ENCODE measurements around the gene BTNL2. TPM values are rescaled to one million over a fixed set of nuclear protein-coding genes. Genes with fewer than 3 reads are reported as not detected.

The BTNL2 gene
- total RNA-seq, 5 donors from 2014 or later (not counting 1 experiment from before 2014, with no cell fraction given), result not detected

- Mint-ChIP-seq H3K4me3 (no peak overlapping the region), H3K9me3 (no peaks in the 10 kb centered on the region), H3K36me3 (no peaks in the 10 kb centered on the region), H3K27me3 (peaks cover 0 to 1% of the 10 kb centered on the region in 2 donors), H3K27ac (no peak overlapping the region), H3K4me1 (no peaks in the 10 kb centered on the region)
- no peaks in the 10 kb centered on the region for H3K9me3 ChIP-seq
- no peaks in the 10 kb centered on the region for H3K36me3 ChIP-seq (ENCODE audit: control insufficient read depth in 2 of 2, extremely low read depth in 1 of 2, insufficient read depth in 1 of 2, low read length in 1 of 2)
- CTCF ChIA-PET, result interaction anchor here (0.9 to 2.2 kb wide), 7 partner anchors 17 to 436 kb away, joined by 3 to 9 read pairs (median 3); no protein-coding TSS in a partner anchor
- peaks cover 0 to 8% of the 10 kb centered on the region in 2 experiments for H3K27me3 ChIP-seq (replicated peaks in 1 of 2; ENCODE audit: control insufficient read depth in 2 of 2, extremely low read depth in 1 of 2, insufficient read depth in 2 of 2, low read length in 1 of 2)
- ATAC-seq (replicated peaks in 1 of 4) (peak in 1 of 4 experiments; percentile 43), DNase-seq (peak in 1 of 35 experiments; percentile 62)
- H3K4me3 ChIP-seq (ENCODE audit: control insufficient read depth in 1 of 2, extremely low read depth in 1 of 2, low read length in 1 of 2), result no peak overlapping the region
- H3K27ac ChIP-seq (ENCODE audit: low read length), result no peak overlapping the region
- no CpG with 5 or more reads among the region's 1 CpG for WGBS (ENCODE audit: insufficient coverage)
- POLR2A ChIA-PET, result no interaction called here
- no peaks in the 10 kb centered on the region for H3K4me1 ChIP-seq (ENCODE audit: control insufficient read depth in 1 of 2, extremely low read depth in 1 of 2, insufficient read depth in 2 of 2, low read length in 2 of 2)
Measured at GRCh38 chr6:32432050-32432450, 25.1 kb upstream of the BTNL2 start.

GRCh38 chr6:32431142-32431541 is 24.2 kb upstream of the BTNL2 start:
- no peak overlapping the region for H3K27ac ChIP-seq (ENCODE audit: low read length)
- WGBS (ENCODE audit: insufficient coverage), result 40% methylated on average over 1 of the region's 3 CpGs
- Mint-ChIP-seq H3K9me3 (no peaks in the 10 kb centered on the region), H3K27me3 (peaks cover 0 to 1% of the 10 kb centered on the region in 2 donors), H3K36me3 (no peaks in the 10 kb centered on the region), H3K4me1 (no peaks in the 10 kb centered on the region), H3K4me3 (no peak overlapping the region), H3K27ac (no peak overlapping the region)
- no peak for ATAC-seq (replicated peaks in 1 of 4)
- DNase-seq, result no peak
- H3K36me3 ChIP-seq (ENCODE audit: control insufficient read depth in 2 of 2, extremely low read depth in 1 of 2, insufficient read depth in 1 of 2, low read length in 1 of 2), result no peaks in the 10 kb centered on the region
- no peaks in the 10 kb centered on the region for H3K9me3 ChIP-seq
- no peak overlapping the region for H3K4me3 ChIP-seq (ENCODE audit: control insufficient read depth in 1 of 2, extremely low read depth in 1 of 2, low read length in 1 of 2)
- CTCF ChIA-PET, result interaction anchor here (0.6 to 2.2 kb wide), 5 partner anchors 18 to 271 kb away, joined by 3 to 7 read pairs (median 3); no protein-coding TSS in a partner anchor
- H3K4me1 ChIP-seq (ENCODE audit: control insufficient read depth in 1 of 2, extremely low read depth in 1 of 2, insufficient read depth in 2 of 2, low read length in 2 of 2), result no peaks in the 10 kb centered on the region
- POLR2A ChIA-PET, result no interaction called here
- peaks cover 0 to 8% of the 10 kb centered on the region in 2 experiments for H3K27me3 ChIP-seq (replicated peaks in 1 of 2; ENCODE audit: control insufficient read depth in 2 of 2, extremely low read depth in 1 of 2, insufficient read depth in 2 of 2, low read length in 1 of 2)

- H3K27ac Mint-ChIP-seq, result no peak overlapping the region
- ATAC-seq (replicated peaks in 1 of 4), result no peak
- peaks cover 0 to 8% of the 10 kb centered on the region in 2 experiments for H3K27me3 ChIP-seq (replicated peaks in 1 of 2; ENCODE audit: control insufficient read depth in 2 of 2, extremely low read depth in 1 of 2, insufficient read depth in 2 of 2, low read length in 1 of 2)
- H3K9me3 Mint-ChIP-seq, result no peaks in the 10 kb centered on the region
- 50% methylated on average over 2 of the region's 3 CpGs for WGBS (ENCODE audit: insufficient coverage)
- CTCF ChIA-PET, result interaction anchor here in 1 of 2 donors (2.2 kb wide), 1 partner anchor 262 kb away, joined by 7 read pairs; no protein-coding TSS in a partner anchor
- no peaks in the 10 kb centered on the region for H3K4me1 ChIP-seq (ENCODE audit: control insufficient read depth in 1 of 2, extremely low read depth in 1 of 2, insufficient read depth in 2 of 2, low read length in 2 of 2)
- no peak overlapping the region for H3K4me3 Mint-ChIP-seq
- POLR2A ChIA-PET, result no interaction called here
- H3K9me3 ChIP-seq, result no peaks in the 10 kb centered on the region
- H3K27ac ChIP-seq (ENCODE audit: low read length), result no peak overlapping the region
- no peak for DNase-seq
- no peaks in the 10 kb centered on the region for H3K36me3 ChIP-seq (ENCODE audit: control insufficient read depth in 2 of 2, extremely low read depth in 1 of 2, insufficient read depth in 1 of 2, low read length in 1 of 2)
- H3K4me3 ChIP-seq (ENCODE audit: control insufficient read depth in 1 of 2, extremely low read depth in 1 of 2, low read length in 1 of 2), result no peak overlapping the region
- H3K27me3 Mint-ChIP-seq, result peaks cover 0 to 1% of the 10 kb centered on the region in 2 donors
- H3K4me1 Mint-ChIP-seq, result no peaks in the 10 kb centered on the region
- no peaks in the 10 kb centered on the region for H3K36me3 Mint-ChIP-seq
Measured at GRCh38 chr6:32430179-32430578, 23.2 kb upstream of the BTNL2 start.

- POLR2A ChIA-PET, result no interaction called here
- no peaks in the 10 kb centered on the region for H3K36me3 Mint-ChIP-seq
- H3K9me3 Mint-ChIP-seq, result no peaks in the 10 kb centered on the region
- no peak overlapping the region for H3K27ac Mint-ChIP-seq
- no peak overlapping the region for H3K4me3 ChIP-seq (ENCODE audit: control insufficient read depth in 1 of 2, extremely low read depth in 1 of 2, low read length in 1 of 2)
- DNase-seq (no peak), ATAC-seq (replicated peaks in 1 of 4) (no peak)
- no peak overlapping the region for H3K27ac ChIP-seq (ENCODE audit: low read length)
- H3K4me3 Mint-ChIP-seq, result no peak overlapping the region
- H3K27me3 Mint-ChIP-seq, result peaks cover 3 to 6% of the 10 kb centered on the region in 2 donors
- no peaks in the 10 kb centered on the region for H3K4me1 ChIP-seq (ENCODE audit: control insufficient read depth in 1 of 2, extremely low read depth in 1 of 2, insufficient read depth in 2 of 2, low read length in 2 of 2)
- no peaks in the 10 kb centered on the region for H3K4me1 Mint-ChIP-seq
- H3K27me3 ChIP-seq (replicated peaks in 1 of 2; ENCODE audit: control insufficient read depth in 2 of 2, extremely low read depth in 1 of 2, insufficient read depth in 2 of 2, low read length in 1 of 2), result peaks cover 0 to 8% of the 10 kb centered on the region in 2 experiments
- no peaks in the 10 kb centered on the region for H3K9me3 ChIP-seq
- no CpG with 5 or more reads among the region's 4 CpGs for WGBS (ENCODE audit: insufficient coverage)
- CTCF ChIA-PET, result no interaction called here
- H3K36me3 ChIP-seq (ENCODE audit: control insufficient read depth in 2 of 2, extremely low read depth in 1 of 2, insufficient read depth in 1 of 2, low read length in 1 of 2), result no peaks in the 10 kb centered on the region
Measured at GRCh38 chr6:32427934-32428474, 21.0 kb upstream of the BTNL2 start.

GRCh38 chr6:32427218-32427617 is 20.2 kb upstream of the BTNL2 start:
- H3K4me3 Mint-ChIP-seq, result no peak overlapping the region
- H3K27me3 Mint-ChIP-seq, result peaks cover 8 to 9% of the 10 kb centered on the region in 2 donors
- Histone ChIP-seq H3K4me3 (ENCODE audit: control insufficient read depth in 1 of 2, extremely low read depth in 1 of 2, low read length in 1 of 2) (no peak overlapping the region), H3K36me3 (ENCODE audit: control insufficient read depth in 2 of 2, extremely low read depth in 1 of 2, insufficient read depth in 1 of 2, low read length in 1 of 2) (no peaks in the 10 kb centered on the region), H3K27me3 (replicated peaks in 1 of 2; ENCODE audit: control insufficient read depth in 2 of 2, extremely low read depth in 1 of 2, insufficient read depth in 2 of 2, low read length in 1 of 2) (peaks cover 0 to 10% of the 10 kb centered on the region in 2 experiments), H3K27ac (ENCODE audit: low read length) (no peak overlapping the region), H3K4me1 (ENCODE audit: control insufficient read depth in 1 of 2, extremely low read depth in 1 of 2, insufficient read depth in 2 of 2, low read length in 2 of 2) (no peaks in the 10 kb centered on the region), H3K9me3 (no peaks in the 10 kb centered on the region)
- POLR2A ChIA-PET, result interaction anchor here in 1 of 2 donors (0.7 kb wide), 1 partner anchor 13 kb away, joined by 3 read pairs; no protein-coding TSS in a partner anchor
- no CpG with 5 or more reads among the region's 1 CpG for WGBS (ENCODE audit: insufficient coverage)
- no peak overlapping the region for H3K27ac Mint-ChIP-seq
- H3K9me3 Mint-ChIP-seq, result no peaks in the 10 kb centered on the region
- H3K36me3 Mint-ChIP-seq, result no peaks in the 10 kb centered on the region
- DNase-seq, result no peak
- no peaks in the 10 kb centered on the region for H3K4me1 Mint-ChIP-seq
- no peak for ATAC-seq (replicated peaks in 1 of 4)
- CTCF ChIA-PET, result interaction anchor here in 1 of 2 donors (3.0 kb wide), 1 partner anchor 273 kb away, joined by 7 read pairs; no protein-coding TSS in a partner anchor

- Histone ChIP-seq H3K4me1 (ENCODE audit: control insufficient read depth in 1 of 2, extremely low read depth in 1 of 2, insufficient read depth in 2 of 2, low read length in 2 of 2) (no peaks in the 10 kb centered on the region), H3K36me3 (ENCODE audit: control insufficient read depth in 2 of 2, extremely low read depth in 1 of 2, insufficient read depth in 1 of 2, low read length in 1 of 2) (no peaks in the 10 kb centered on the region), H3K27me3 (replicated peaks in 1 of 2; ENCODE audit: control insufficient read depth in 2 of 2, extremely low read depth in 1 of 2, insufficient read depth in 2 of 2, low read length in 1 of 2) (peaks cover 0 to 10% of the 10 kb centered on the region in 2 experiments), H3K9me3 (no peaks in the 10 kb centered on the region), H3K27ac (ENCODE audit: low read length) (no peak overlapping the region), H3K4me3 (ENCODE audit: control insufficient read depth in 1 of 2, extremely low read depth in 1 of 2, low read length in 1 of 2) (no peak overlapping the region)
- ATAC-seq (replicated peaks in 1 of 4) (no peak), DNase-seq (no peak)
- CTCF ChIA-PET, result interaction anchor here in 1 of 2 donors (3.0 kb wide), 1 partner anchor 274 kb away, joined by 7 read pairs; no protein-coding TSS in a partner anchor
- no CpG with 5 or more reads among the region's 4 CpGs for WGBS (ENCODE audit: insufficient coverage)
- H3K4me3 Mint-ChIP-seq, result no peak overlapping the region
- H3K4me1 Mint-ChIP-seq, result no peaks in the 10 kb centered on the region
- peaks cover 11 to 14% of the 10 kb centered on the region in 2 donors for H3K27me3 Mint-ChIP-seq
- H3K36me3 Mint-ChIP-seq, result no peaks in the 10 kb centered on the region
- no peaks in the 10 kb centered on the region for H3K9me3 Mint-ChIP-seq
- H3K27ac Mint-ChIP-seq, result no peak overlapping the region
- POLR2A ChIA-PET, result interaction anchor here in 1 of 2 donors (0.7 kb wide), 1 partner anchor 12 kb away, joined by 3 read pairs; no protein-coding TSS in a partner anchor
Measured at GRCh38 chr6:32426338-32426737, 19.4 kb upstream of the BTNL2 start.
